Astrocyte (in vitro differentiated cells and primary cell): ENCODE data around the gene SHROOM1.

Experiments
- CTCF ChIP-seq: IDR thresholded peaks from 2 replicates; pipeline ENCODE4 v1.5.1; 2011; ENCODE audit warnings: low read depth, mild to moderate bottlenecking, inconsistent platforms, low read length, moderate library complexity; ENCODE audit not compliant: insufficient read depth
- EZH2 ChIP-seq: IDR thresholded peaks from 2 replicates; pipeline ENCODE4 v1.6.1; 2012; ENCODE audit warnings: mild to moderate bottlenecking, low read length, inconsistent platforms; ENCODE audit not compliant: insufficient read depth

GRCh38 chr5:132781029-132781428, 49.4 kb downstream of the SHROOM1 start:
- TF ChIP-seq CTCF (no peak), EZH2 (no peak)
